Kidney (tissue), 14 donors: Measurements from ENCODE around the gene ZNF197. TPM values are rescaled to one million over a fixed set of nuclear protein-coding genes. Genes with fewer than 3 reads are reported as not detected.

Source experiments
- DNase-seq, 5 donors: peaks; one replicate each; pipeline ENCODE4 v3.0.0-alpha.2; 2013 to 2020
- FAIRE-seq: peaks from 2 replicates; lab custom pipeline; 2012; peaks lifted over from hg19 to GRCh38; lab: Jason Lieb, UNC
- H3K27ac ChIP-seq, 2 donors: one replicate each; pipeline ENCODE4 v1.7.0; 2013; ENCODE audit warnings: low read depth in 2 of 2, low read length in 2 of 2, inconsistent platforms in 1 of 2
- H3K27me3 ChIP-seq: one replicate; pipeline ENCODE4 v1.7.1; 2013; ENCODE audit warnings: low read length, inconsistent platforms; ENCODE audit not compliant: control insufficient read depth, insufficient read depth
- H3K36me3 ChIP-seq, 3 donors: one replicate each; pipeline versions ENCODE4 v1.7.0 to v1.7.1; 2013; ENCODE audit warnings: low read length in 3 of 3, control low read depth in 1 of 3, inconsistent platforms in 1 of 3; ENCODE audit not compliant: insufficient read depth in 3 of 3, control insufficient read depth in 2 of 3
- H3K4me1 ChIP-seq, 3 donors: one replicate each; pipeline versions ENCODE4 v1.7.0 to v1.7.1; 2013; ENCODE audit warnings: low read length in 3 of 3, inconsistent platforms in 1 of 3, low read depth in 1 of 3; ENCODE audit not compliant: control insufficient read depth in 2 of 3, insufficient read depth in 2 of 3
- H3K4me3 ChIP-seq, 3 donors: one replicate each; pipeline versions ENCODE4 v1.7.0 to v1.8.1; 2013; ENCODE audit warnings: low read length in 3 of 3, control low read depth in 1 of 3, inconsistent platforms in 1 of 3
- H3K9ac ChIP-seq, 3 donors: one replicate each; pipeline versions ENCODE4 v1.7.0 to v1.7.1; 2013; ENCODE audit warnings: low read length in 3 of 3, control low read depth in 1 of 3, inconsistent platforms in 1 of 3
- H3K9me3 ChIP-seq, 3 donors: one replicate each; pipeline versions ENCODE4 v1.7.0 to v1.7.1; 2013; ENCODE audit warnings: low read length in 3 of 3, control low read depth in 1 of 3, inconsistent platforms in 1 of 3; ENCODE audit not compliant: control insufficient read depth in 2 of 3, insufficient read depth in 1 of 3
- intact Hi-C: fragments of 100-400 bp; cut with DNase I; formaldehyde crosslinking; loops from one replicate; pipeline ENCODE4 v1.11.1; 2022
- polyA plus RNA-seq: library from polyadenylated mRNA; stranded (reverse); fragments of 350-450 nt; fragmentation: Illumina TruSeq; extraction: RNeasy Lipid Tissue Mini Kit (QIAGEN cat#74804); gene quantifications from one replicate; pipeline ENCODE4 v1.2.3, GENCODE V29; 2014; ENCODE audit warnings: low read depth, low replicate concordance; ENCODE audit not compliant: insufficient read depth
- total RNA-seq: library from RNA; stranded (reverse); fragmentation: NEBNext Ultra II Directional; extraction: Animal tissue kit (Norgen Biotek cat#: 25700); gene quantifications from one replicate; pipeline ENCODE4 v1.2.1, GENCODE V29; 2021
- TF ChIP-seq, protein P1 (sequence below): IDR thresholded peaks from 3 replicates; pipeline ENCODE4 v1.5.1; 2012; ENCODE audit warnings: mild to moderate bottlenecking, moderate library complexity, borderline replicate concordance; ENCODE audit not compliant: insufficient read depth; ENCODE audit errors: extremely low read depth
- donor health status: control.
- donor health status: control.
- donor health status: control.
- donor health status: control.
- donor health status: control.
- donor health status: DM: yes; HTN: yes; CAD: no.
- donor health status: Normal renal cell carcinoma (clear cell type).

Gene ZNF197
- total and polyA plus RNA-seq, 2 donors from 2014 or later: 6.1 to 19.3 TPM

DNA sequence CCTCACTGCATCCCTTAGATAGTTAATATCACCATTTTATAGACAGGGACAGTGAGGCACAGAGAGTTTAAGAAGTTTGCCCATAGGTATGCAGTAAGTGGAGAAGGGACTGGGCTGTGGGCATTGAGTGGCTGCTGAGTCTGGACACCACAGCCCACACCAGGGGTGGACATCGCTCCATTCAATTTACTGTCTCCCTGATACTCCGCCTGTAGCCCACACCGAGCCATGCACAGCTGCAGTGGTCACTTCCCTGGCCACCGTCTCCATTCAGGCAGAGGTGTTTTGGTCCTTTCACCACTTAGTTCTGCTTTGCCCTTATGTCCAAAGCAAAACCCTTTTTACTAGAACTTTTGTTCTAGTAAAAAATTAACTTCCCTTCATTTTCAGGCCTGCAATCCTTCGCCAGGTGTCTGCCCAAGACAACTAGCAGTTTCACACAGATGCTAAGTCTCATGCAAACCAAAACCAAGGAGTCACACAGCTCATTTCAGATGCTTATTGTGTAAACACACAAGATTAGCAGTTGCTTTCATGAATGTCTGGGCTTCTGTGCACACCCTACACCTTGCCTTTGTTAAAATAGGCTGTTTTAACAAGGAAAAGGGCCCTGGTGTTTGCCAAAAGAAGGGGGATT, 53.8 kb downstream of the ZNF197 start:
- Histone ChIP-seq H3K27ac (no peak overlapping the region), H3K36me3 (no peaks in the 10 kb centered on the region), H3K9me3 (peaks cover 0 to 3% (median 0%) of the 10 kb centered on the region in 3 donors), H3K4me1 (no peaks in the 10 kb centered on the region), H3K9ac (no peak overlapping the region), H3K27me3 (no peaks in the 10 kb centered on the region), H3K4me3 (no peak overlapping the region)
- intact Hi-C loops: no loop called here
- TF ChIP-seq, protein P1, sequence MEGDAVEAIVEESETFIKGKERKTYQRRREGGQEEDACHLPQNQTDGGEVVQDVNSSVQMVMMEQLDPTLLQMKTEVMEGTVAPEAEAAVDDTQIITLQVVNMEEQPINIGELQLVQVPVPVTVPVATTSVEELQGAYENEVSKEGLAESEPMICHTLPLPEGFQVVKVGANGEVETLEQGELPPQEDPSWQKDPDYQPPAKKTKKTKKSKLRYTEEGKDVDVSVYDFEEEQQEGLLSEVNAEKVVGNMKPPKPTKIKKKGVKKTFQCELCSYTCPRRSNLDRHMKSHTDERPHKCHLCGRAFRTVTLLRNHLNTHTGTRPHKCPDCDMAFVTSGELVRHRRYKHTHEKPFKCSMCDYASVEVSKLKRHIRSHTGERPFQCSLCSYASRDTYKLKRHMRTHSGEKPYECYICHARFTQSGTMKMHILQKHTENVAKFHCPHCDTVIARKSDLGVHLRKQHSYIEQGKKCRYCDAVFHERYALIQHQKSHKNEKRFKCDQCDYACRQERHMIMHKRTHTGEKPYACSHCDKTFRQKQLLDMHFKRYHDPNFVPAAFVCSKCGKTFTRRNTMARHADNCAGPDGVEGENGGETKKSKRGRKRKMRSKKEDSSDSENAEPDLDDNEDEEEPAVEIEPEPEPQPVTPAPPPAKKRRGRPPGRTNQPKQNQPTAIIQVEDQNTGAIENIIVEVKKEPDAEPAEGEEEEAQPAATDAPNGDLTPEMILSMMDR: no peak
- no peak for DNase-seq
- no peak for FAIRE-seq

DNA sequence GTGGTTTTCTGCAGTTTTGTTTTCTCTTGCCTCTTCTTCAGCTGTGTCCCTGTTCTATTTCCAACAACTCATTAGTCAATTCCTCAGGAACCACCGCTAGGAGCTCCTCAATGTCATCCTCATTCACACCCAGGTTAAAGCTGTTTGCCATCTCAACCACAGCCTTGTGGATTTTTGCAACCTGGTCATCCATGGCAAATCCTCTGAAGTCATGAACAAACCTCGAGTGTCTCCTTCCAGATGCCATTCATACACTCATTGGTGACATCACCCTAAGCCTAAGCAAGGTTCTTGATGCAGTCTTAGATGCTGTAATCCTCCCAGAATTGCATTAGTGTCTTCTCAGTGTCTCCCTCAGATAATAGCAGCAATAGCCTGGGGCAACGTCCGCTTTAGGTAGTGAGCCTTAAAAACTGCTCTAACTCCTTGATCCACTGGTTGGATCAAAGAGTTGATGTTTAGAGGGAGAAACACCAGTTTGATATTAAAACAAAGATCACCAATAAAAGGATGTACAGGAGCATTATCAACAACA, 56.2 kb downstream of the ZNF197 start:
- Histone ChIP-seq H3K27ac (no peak overlapping the region), H3K4me1 (peaks cover 0 to 4% (median 3%) of the 10 kb centered on the region in 3 donors), H3K9me3 (peaks cover 0 to 3% (median 0%) of the 10 kb centered on the region in 3 donors), H3K4me3 (no peak overlapping the region), H3K36me3 (no peaks in the 10 kb centered on the region), H3K27me3 (no peaks in the 10 kb centered on the region), H3K9ac (no peak overlapping the region)
- FAIRE-seq: no peak
- TF ChIP-seq, protein P1: no peak
- intact Hi-C loops: no loop called here
- no peak for DNase-seq

DNA sequence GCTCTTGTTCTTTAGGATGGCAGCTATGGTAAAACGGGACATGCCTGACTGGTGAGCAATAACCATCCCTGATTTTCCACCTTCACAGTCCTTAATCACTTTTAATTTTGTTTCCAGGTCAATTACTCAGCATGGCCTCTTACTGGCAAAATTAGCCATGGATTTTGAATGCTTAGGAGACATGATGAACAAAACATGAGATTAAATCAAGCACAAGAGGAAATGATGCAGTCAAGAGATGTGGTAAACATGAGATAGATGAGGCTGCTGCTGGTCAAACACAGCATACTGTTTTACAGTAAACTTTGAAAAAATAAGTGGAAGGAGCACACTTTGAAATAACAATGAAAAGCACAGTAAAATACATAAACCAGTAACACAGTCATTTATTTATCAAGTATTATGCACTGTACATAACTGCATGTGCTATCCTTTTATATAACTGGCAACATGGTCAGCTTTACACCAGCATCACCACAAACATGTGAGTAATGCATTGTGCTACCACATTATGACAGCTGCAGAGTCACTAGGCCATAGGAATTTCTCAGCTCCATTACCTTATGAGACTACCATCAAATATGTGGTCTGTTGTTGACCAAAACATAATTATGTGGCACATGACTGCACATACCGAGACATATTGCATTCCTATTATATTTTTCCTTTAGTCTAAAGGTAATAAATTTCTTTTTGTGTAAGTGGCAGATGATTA, 57.5 kb downstream of the ZNF197 start:
- FAIRE-seq (no peak), DNase-seq (no peak)
- Histone ChIP-seq H3K27ac (no peak overlapping the region), H3K27me3 (no peaks in the 10 kb centered on the region), H3K36me3 (no peaks in the 10 kb centered on the region), H3K4me1 (peaks cover 0 to 5% (median 3%) of the 10 kb centered on the region in 3 donors), H3K9ac (no peak overlapping the region), H3K9me3 (peaks cover 0 to 3% (median 0%) of the 10 kb centered on the region in 3 donors), H3K4me3 (no peak overlapping the region)
- intact Hi-C loops: no loop called here
- TF ChIP-seq, protein P1: no peak
